ENCODE measurements around the gene NUAK1. TPM values are rescaled to one million over a fixed set of nuclear protein-coding genes. Genes with fewer than 3 reads are reported as not detected.

Gene NUAK1
- total RNA-seq, 4 donors from 2014 or later, result 0.75 to 14.7 (median 3.5) TPM

DNA sequence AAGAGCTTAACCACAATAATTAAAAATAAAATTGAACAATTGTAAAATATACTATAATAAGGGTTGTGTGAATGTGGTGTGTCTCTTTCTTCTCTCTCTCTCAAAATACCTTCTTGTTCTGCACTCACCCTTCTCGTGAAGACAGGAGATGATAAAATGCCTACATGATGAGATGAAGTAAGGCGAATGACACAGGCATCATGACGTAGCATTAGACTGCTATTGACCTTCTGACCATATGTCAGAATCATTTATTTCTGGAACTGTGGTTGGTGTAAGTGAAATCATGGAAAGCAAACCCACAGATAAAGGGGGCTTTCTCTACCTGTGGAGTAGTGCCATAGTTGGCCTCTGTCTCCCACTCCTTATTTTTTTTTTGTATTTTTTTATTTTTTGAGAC lies 37.8 kb upstream of the NUAK1 start:
- Histone ChIP-seq H3K4me3 (no peak overlapping the region), H3K27ac (no peak overlapping the region), H3K27me3 (no peaks in the 10 kb centered on the region), H3K4me1 (no peaks in the 10 kb centered on the region), H3K36me3 (no peaks in the 10 kb centered on the region), H3K9me3 (no peaks in the 10 kb centered on the region)
- 66 to 82% methylated on average over 3 of the region's 3 CpGs for WGBS, 2 donors (ENCODE audit: low coverage in 1 of 2)
- DNase-seq, result no peak
- TF ChIP-seq EP300 (IDR thresholded peaks at IDR 0.05; ENCODE audit: low read depth), result no peak
- TF ChIP-seq POLR2AphosphoS5 (IDR thresholded peaks at IDR 0.05), result no peak
- TF ChIP-seq POLR2A (IDR thresholded peaks at IDR 0.05), result no peak
- TF ChIP-seq, protein P1, sequence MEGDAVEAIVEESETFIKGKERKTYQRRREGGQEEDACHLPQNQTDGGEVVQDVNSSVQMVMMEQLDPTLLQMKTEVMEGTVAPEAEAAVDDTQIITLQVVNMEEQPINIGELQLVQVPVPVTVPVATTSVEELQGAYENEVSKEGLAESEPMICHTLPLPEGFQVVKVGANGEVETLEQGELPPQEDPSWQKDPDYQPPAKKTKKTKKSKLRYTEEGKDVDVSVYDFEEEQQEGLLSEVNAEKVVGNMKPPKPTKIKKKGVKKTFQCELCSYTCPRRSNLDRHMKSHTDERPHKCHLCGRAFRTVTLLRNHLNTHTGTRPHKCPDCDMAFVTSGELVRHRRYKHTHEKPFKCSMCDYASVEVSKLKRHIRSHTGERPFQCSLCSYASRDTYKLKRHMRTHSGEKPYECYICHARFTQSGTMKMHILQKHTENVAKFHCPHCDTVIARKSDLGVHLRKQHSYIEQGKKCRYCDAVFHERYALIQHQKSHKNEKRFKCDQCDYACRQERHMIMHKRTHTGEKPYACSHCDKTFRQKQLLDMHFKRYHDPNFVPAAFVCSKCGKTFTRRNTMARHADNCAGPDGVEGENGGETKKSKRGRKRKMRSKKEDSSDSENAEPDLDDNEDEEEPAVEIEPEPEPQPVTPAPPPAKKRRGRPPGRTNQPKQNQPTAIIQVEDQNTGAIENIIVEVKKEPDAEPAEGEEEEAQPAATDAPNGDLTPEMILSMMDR (IDR thresholded peaks at IDR 0.05), result no peak
- intact Hi-C loops (cut with DNase I; ENCODE audit: low total_unique reads) (no loop called here), in situ Hi-C loops (cut with MboI; ENCODE audit: low pct_ligation_motif_present in 1 of 4, low pct_unique_long_range_greater_than_20kb in 1 of 4, low sequenced_read_pairs in 3 of 4) (no loop called here)

DNA sequence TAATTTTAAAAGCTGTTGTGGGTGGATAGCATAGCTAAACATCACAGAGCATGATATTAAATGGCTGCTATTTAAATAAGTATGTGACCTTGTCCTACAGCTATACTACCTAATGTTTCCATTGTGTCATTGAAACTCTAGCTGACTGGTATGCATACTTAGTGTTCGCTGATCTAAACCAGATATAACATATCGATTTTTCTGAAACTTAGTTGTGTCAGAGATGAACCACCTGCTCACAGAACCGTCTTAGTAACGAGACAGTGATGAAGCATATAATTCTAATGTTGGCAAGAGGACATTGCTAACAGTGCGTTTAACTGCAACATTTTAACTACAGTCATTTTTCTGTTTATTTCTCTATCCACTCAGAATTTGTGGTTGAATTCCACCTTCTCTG lies 36.1 kb upstream of the NUAK1 start:
- no peak for DNase-seq
- in situ Hi-C loops (cut with MboI; ENCODE audit: low pct_ligation_motif_present in 1 of 4, low pct_unique_long_range_greater_than_20kb in 1 of 4, low sequenced_read_pairs in 3 of 4) (loop anchor here in 1 of 4 donors (25.0 kb wide), 1 partner anchor 763 kb away; no protein-coding TSS in a partner anchor), intact Hi-C loops (cut with DNase I; ENCODE audit: low total_unique reads) (no loop called here)
- H3K4me1 ChIP-seq, result peaks cover 0 to 4% (median 0%) of the 10 kb centered on the region in 4 donors
- H3K27me3 ChIP-seq, result no peaks in the 10 kb centered on the region
- H3K9me3 ChIP-seq, result no peaks in the 10 kb centered on the region
- H3K27ac ChIP-seq, result no peak overlapping the region
- WGBS, 2 donors (ENCODE audit: low coverage in 1 of 2), result 74 to 83% methylated on average over 5 of the region's 5 CpGs
- no peak overlapping the region for H3K4me3 ChIP-seq
- no peaks in the 10 kb centered on the region for H3K36me3 ChIP-seq
- TF ChIP-seq EP300 (IDR thresholded peaks at IDR 0.05; ENCODE audit: low read depth) (no peak), POLR2A (IDR thresholded peaks at IDR 0.05) (no peak), POLR2AphosphoS5 (IDR thresholded peaks at IDR 0.05) (no peak)
- TF ChIP-seq, protein P1 (IDR thresholded peaks at IDR 0.05), result no peak

DNA sequence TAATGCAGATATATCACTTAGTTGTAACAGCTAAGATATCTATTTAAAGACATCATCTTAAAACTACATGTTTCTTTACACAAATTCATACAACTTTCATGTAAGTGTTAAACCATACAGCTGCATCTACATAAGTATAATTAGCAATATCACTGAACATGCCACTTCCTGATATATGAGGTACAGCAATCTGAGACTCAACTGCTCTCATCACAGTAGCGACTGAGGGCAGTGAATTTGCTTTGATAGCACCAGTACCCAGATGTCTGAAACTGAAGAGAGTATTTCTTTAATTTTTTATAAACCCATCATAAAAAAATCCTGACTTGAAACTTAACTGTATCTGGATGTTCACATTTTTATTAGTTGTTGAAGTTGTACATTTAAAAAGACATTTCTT lies 34.7 kb upstream of the NUAK1 start:
- H3K9me3 ChIP-seq, result no peaks in the 10 kb centered on the region
- intact Hi-C loops (cut with DNase I; ENCODE audit: low total_unique reads), result no loop called here
- in situ Hi-C loops (cut with MboI; ENCODE audit: low pct_ligation_motif_present in 1 of 4, low pct_unique_long_range_greater_than_20kb in 1 of 4, low sequenced_read_pairs in 3 of 4), result loop anchor here in 1 of 4 donors (25.0 kb wide), 1 partner anchor 761 kb away; no protein-coding TSS in a partner anchor
- no peak for DNase-seq
- TF ChIP-seq, protein P1 (IDR thresholded peaks at IDR 0.05), result no peak
- no peak for TF ChIP-seq POLR2AphosphoS5 (IDR thresholded peaks at IDR 0.05)
- TF ChIP-seq POLR2A (IDR thresholded peaks at IDR 0.05), result no peak
- no peak for TF ChIP-seq EP300 (IDR thresholded peaks at IDR 0.05; ENCODE audit: low read depth)
- 50 to 59% methylated on average over 1 of the region's 1 CpG for WGBS, 2 donors (ENCODE audit: low coverage in 1 of 2)
- H3K27ac ChIP-seq, result no peak overlapping the region
- no peaks in the 10 kb centered on the region for H3K27me3 ChIP-seq
- H3K4me1 ChIP-seq, result peaks cover 0 to 4% (median 0%) of the 10 kb centered on the region in 4 donors
- H3K36me3 ChIP-seq, result no peaks in the 10 kb centered on the region
- H3K4me3 ChIP-seq, result no peak overlapping the region

DNA sequence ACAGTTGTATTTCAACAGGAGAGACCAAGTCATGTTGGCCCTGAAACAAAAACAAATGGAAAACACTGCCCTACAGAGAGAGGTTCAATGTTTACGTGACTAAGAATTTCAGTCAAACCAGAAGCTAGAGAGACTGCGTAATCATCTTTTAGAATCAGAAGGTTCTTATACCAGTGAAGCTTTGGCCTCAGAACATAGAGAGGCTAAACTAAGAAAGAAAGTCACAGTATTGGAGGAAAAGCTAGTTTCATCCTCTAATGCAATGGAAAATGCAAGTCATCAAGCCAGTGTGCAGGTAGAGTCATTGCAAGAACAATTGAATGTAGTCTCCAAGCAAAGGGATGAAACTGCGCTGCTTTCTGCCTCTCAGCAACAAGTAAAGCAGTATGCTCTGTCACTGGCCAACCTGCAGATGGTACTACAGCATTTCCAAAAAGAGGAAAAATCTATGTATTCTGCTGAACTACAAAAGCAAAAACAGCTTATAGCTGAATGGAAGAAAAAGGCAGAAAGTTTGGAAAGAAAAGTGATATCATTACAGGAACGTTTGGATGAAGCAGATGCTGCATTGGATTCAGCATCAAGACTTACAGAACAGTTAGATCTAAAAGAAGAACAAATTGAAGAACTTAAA lies 32.5 kb upstream of the NUAK1 start:
- Histone ChIP-seq H3K4me1 (peaks cover 0 to 4% (median 0%) of the 10 kb centered on the region in 4 donors), H3K36me3 (no peaks in the 10 kb centered on the region), H3K27me3 (no peaks in the 10 kb centered on the region), H3K27ac (no peak overlapping the region), H3K9me3 (peaks cover 0 to 4% of the 10 kb centered on the region in 2 donors), H3K4me3 (no peak overlapping the region)
- in situ Hi-C loops (cut with MboI; ENCODE audit: low pct_ligation_motif_present in 1 of 4, low pct_unique_long_range_greater_than_20kb in 1 of 4, low sequenced_read_pairs in 3 of 4), result loop anchor here in 1 of 4 donors (25.0 kb wide), 1 partner anchor 759 kb away; no protein-coding TSS in a partner anchor
- WGBS, 2 donors (ENCODE audit: low coverage in 1 of 2), result 61 to 69% methylated on average over 2 to 4 of the region's 4 CpGs
- DNase-seq, result no peak
- intact Hi-C loops (cut with DNase I; ENCODE audit: low total_unique reads), result no loop called here
- no peak for TF ChIP-seq EP300 (IDR thresholded peaks at IDR 0.05; ENCODE audit: low read depth)
